ENCODE data around the gene RCN2.
A peak's percentile ranks its signal among the peaks of the same experiment; 100 is the strongest.

The RCN2 gene

GRCh38 chr15:76935620-76936019 is 4.1 kb downstream of the RCN2 start:
- TF ChIP-seq CTCF (IDR thresholded peaks at IDR 0.05; ENCODE audit: control extremely low read depth, extremely low read depth, low read depth, missing control alignments) = no peak
- CTCF ChIA-PET = interaction anchor here (1.0 to 1.5 kb wide), 5 partner anchors 10 to 722 kb away, joined by 3 to 5 read pairs (median 3); no protein-coding TSS in a partner anchor
- peak; percentile 59 for DNase-seq (ENCODE audit: extremely low spot score)
- POLR2A ChIA-PET = no interaction called here

- DNase-seq (ENCODE audit: extremely low spot score) = no peak
- ChIA-PET CTCF (no interaction called here), POLR2A (no interaction called here)
- TF ChIP-seq CTCF (IDR thresholded peaks at IDR 0.05; ENCODE audit: control extremely low read depth, extremely low read depth, low read depth, missing control alignments) = no peak
Observed at GRCh38 chr15:76936671-76937070, 5.1 kb downstream of the RCN2 start.

GRCh38 chr15:76938752-76939151 is 7.2 kb downstream of the RCN2 start:
- TF ChIP-seq CTCF (IDR thresholded peaks at IDR 0.05; ENCODE audit: control extremely low read depth, extremely low read depth, low read depth, missing control alignments) = no peak
- CTCF ChIA-PET = interaction anchor here (1.0 kb wide), 1 partner anchor 35 kb away, joined by 3 read pairs; no protein-coding TSS in a partner anchor
- no peak for DNase-seq (ENCODE audit: extremely low spot score)
- POLR2A ChIA-PET = no interaction called here

- CTCF ChIA-PET = interaction anchor here (1.0 kb wide), 1 partner anchor 34 kb away, joined by 3 read pairs; no protein-coding TSS in a partner anchor
- no peak for TF ChIP-seq CTCF (IDR thresholded peaks at IDR 0.05; ENCODE audit: control extremely low read depth, extremely low read depth, low read depth, missing control alignments)
- POLR2A ChIA-PET = no interaction called here
- DNase-seq (ENCODE audit: extremely low spot score) = no peak
Observed at GRCh38 chr15:76939715-76940114, 8.2 kb downstream of the RCN2 start.

- DNase-seq (ENCODE audit: extremely low spot score) = no peak
- ChIA-PET CTCF (interaction anchor here (0.9 to 3.5 kb wide), 5 partner anchors 9 to 89 kb away, joined by 3 to 13 read pairs (median 4); no protein-coding TSS in a partner anchor), POLR2A (no interaction called here)
- TF ChIP-seq CTCF (IDR thresholded peaks at IDR 0.05; ENCODE audit: control extremely low read depth, extremely low read depth, low read depth, missing control alignments) = no peak
Observed at GRCh38 chr15:76941636-76942035, 10.1 kb downstream of the RCN2 start.

GRCh38 chr15:76942331-76942730 is 10.8 kb downstream of the RCN2 start:
- no peak for TF ChIP-seq CTCF (IDR thresholded peaks at IDR 0.05; ENCODE audit: control extremely low read depth, extremely low read depth, low read depth, missing control alignments)
- no peak for DNase-seq (ENCODE audit: extremely low spot score)
- ChIA-PET POLR2A (no interaction called here), CTCF (interaction anchor here (1.3 to 3.5 kb wide), 4 partner anchors 8 to 89 kb away, joined by 3 to 13 read pairs (median 4); no protein-coding TSS in a partner anchor)

Data from GM10248 (cell line).